SK-N-SH (cell line): ENCODE results near the gene CYP2F1. TPM values are rescaled to one million over a fixed set of nuclear protein-coding genes. Genes with fewer than 3 reads are reported as not detected.

Source experiments
- CTCF ChIA-PET: fragments of 300-600, 350-600 bp; formaldehyde crosslinking; extraction: SDS; loops from one replicate; lab custom pipeline; 2021; lab: Yijun Ruan, JAX
- POLR2A ChIA-PET: fragments of 350-600 bp; sonication (Branson Sonifier 250); formaldehyde crosslinking; extraction: SDS; loops from one replicate; lab custom pipeline; 2020; ENCODE audit warnings: antibody characterized with exemption, inconsistent platforms; lab: Yijun Ruan, JAX
- DNase-seq: peaks from one replicate; pipeline ENCODE4 v3.0.0; 2012
- H2AFZ ChIP-seq: fragments of 200-600 bp; sonication (generic); 2 replicates; pipeline ENCODE4 v1.8.1; 2016; ENCODE audit warnings: antibody characterized with exemption, mild to moderate bottlenecking, low read depth
- H3F3A ChIP-seq: fragments of 200-600 bp; sonication (generic); replicated peaks from 2 replicates; pipeline ENCODE3; 2016; ENCODE audit warnings: antibody characterized with exemption, mild to moderate bottlenecking; ENCODE audit not compliant: insufficient read depth
- H3K27ac ChIP-seq, 2 experiments: fragments of 200-500 bp in 1 of 2; fragments of 200-600 bp in 1 of 2; sonication (Bioruptor generic) in 1 of 2; sonication (generic), shearing (Covaris generic) in 1 of 2; 2 replicates each; pipeline versions ENCODE4 v1.5.1 to v1.6.1; 2014 to 2016; ENCODE audit warnings: low read depth in 2 of 2, inconsistent platforms in 1 of 2, low read length in 1 of 2, mild to moderate bottlenecking in 1 of 2, mixed read lengths in 1 of 2
- H3K27me3 ChIP-seq: fragments of 200-600 bp; sonication (generic), shearing (Covaris generic); 2 replicates; pipeline ENCODE4 v1.6.1; 2016; ENCODE audit warnings: mixed run types; ENCODE audit not compliant: insufficient read depth
- H3K36me3 ChIP-seq, 2 experiments: fragments of 200-500 bp in 1 of 2; fragments of 200-600 bp in 1 of 2; sonication (Bioruptor generic) in 1 of 2; sonication (generic) in 1 of 2; replicated peaks in 1 of 2; 2 replicates each; pipeline versions ENCODE3 to v1.5.1; 2014 to 2016; ENCODE audit warnings: low read length in 1 of 2, mild to moderate bottlenecking in 1 of 2; ENCODE audit not compliant: insufficient read depth in 2 of 2, control insufficient read depth in 1 of 2
- H3K4me1 ChIP-seq, 2 experiments: fragments of 200-500 bp in 1 of 2; fragments of 200-600 bp in 1 of 2; sonication (Bioruptor generic) in 1 of 2; sonication (generic), shearing (Covaris generic) in 1 of 2; 2 replicates each; pipeline versions ENCODE4 v1.5.1 to v1.6.1; 2014 to 2016; ENCODE audit warnings: low read depth in 1 of 2, low read length in 1 of 2, mixed run types in 1 of 2; ENCODE audit not compliant: insufficient read depth in 2 of 2, control insufficient read depth in 1 of 2
- H3K4me2 ChIP-seq: fragments of 200-600 bp; sonication (generic), shearing (Covaris generic); 2 replicates; pipeline ENCODE4 v1.6.1; 2017; ENCODE audit warnings: mixed run types
- H3K4me3 ChIP-seq, 2 experiments: fragments of 200-500 bp in 1 of 2; fragments of 200-600 bp in 1 of 2; sonication (Bioruptor generic) in 1 of 2; sonication (generic), shearing (Covaris generic) in 1 of 2; 2 replicates each; pipeline versions ENCODE4 v1.5.1 to v1.8.1; 2014 to 2016; ENCODE audit warnings: low read depth in 2 of 2, inconsistent platforms in 1 of 2, low read length in 1 of 2, mild to moderate bottlenecking in 1 of 2, mixed read lengths in 1 of 2, moderate library complexity in 1 of 2
- H3K79me2 ChIP-seq: fragments of 200-600 bp; sonication (generic); 2 replicates; pipeline ENCODE4 v1.8.1; 2017; ENCODE audit warnings: mild to moderate bottlenecking; ENCODE audit not compliant: insufficient read depth
- H3K9ac ChIP-seq: fragments of 200-600 bp; sonication (generic); 2 replicates; pipeline ENCODE4 v1.6.1; 2017; ENCODE audit warnings: mixed run types
- H3K9me2 ChIP-seq: fragments of 200-600 bp; sonication (generic); 2 replicates; pipeline ENCODE4 v1.6.1; 2017; ENCODE audit warnings: mixed run types
- H3K9me3 ChIP-seq: fragments of 200-600 bp; sonication (generic); 2 replicates; pipeline ENCODE4 v1.6.1; 2017; ENCODE audit warnings: mixed run types, mild to moderate bottlenecking, moderate library complexity
- H4K20me1 ChIP-seq: fragments of 200-600 bp; sonication (generic); 2 replicates; pipeline ENCODE4 v1.6.1; 2017; ENCODE audit warnings: mild to moderate bottlenecking, mixed run types; ENCODE audit not compliant: insufficient read depth
- CHD2 ChIP-seq: fragments of 150-350 bp; IDR thresholded peaks from 2 replicates; pipeline ENCODE4 v1.6.1; 2018; ENCODE audit warnings: low read length; ENCODE audit not compliant: partially characterized antibody
- JUND ChIP-seq: IDR thresholded peaks from 2 replicates; pipeline ENCODE4 v1.4.0; 2012
- MEF2A ChIP-seq: IDR thresholded peaks from 2 replicates; pipeline ENCODE4 v1.4.0; 2012; ENCODE audit warnings: low read depth, borderline replicate concordance
- RAD21 ChIP-seq: IDR thresholded peaks from 2 replicates; pipeline ENCODE4 v1.6.1; 2012; ENCODE audit warnings: mild to moderate bottlenecking, low read length
- REST ChIP-seq: IDR thresholded peaks from 2 replicates; pipeline ENCODE4 v1.6.1; 2012; ENCODE audit warnings: mild to moderate bottlenecking, low read depth, low read length, moderate library complexity
- RFX5 ChIP-seq: IDR thresholded peaks from 2 replicates; pipeline ENCODE4 v1.6.1; 2012; ENCODE audit warnings: mild to moderate bottlenecking, improper control_type of control experiment, low read length
- SIN3A ChIP-seq: IDR thresholded peaks from 2 replicates; pipeline ENCODE4 v1.6.1; 2012; ENCODE audit warnings: low read depth, mild to moderate bottlenecking, low read length, moderate library complexity, borderline replicate concordance
- SMC3 ChIP-seq: IDR thresholded peaks from 2 replicates; pipeline ENCODE4 v1.6.1; 2012; ENCODE audit warnings: low read depth, low read length, improper control_type of control experiment
- TAF1 ChIP-seq: IDR thresholded peaks from 2 replicates; pipeline ENCODE4 v1.6.1; 2012; ENCODE audit warnings: low read depth, mild to moderate bottlenecking, low read length, moderate library complexity, borderline replicate concordance
- TEAD4 ChIP-seq: IDR thresholded peaks from 2 replicates; pipeline ENCODE4 v1.4.0; 2012; ENCODE audit warnings: mild to moderate bottlenecking, borderline replicate concordance; ENCODE audit not compliant: insufficient read depth
- USF2 ChIP-seq: fragments of 150-350 bp; IDR thresholded peaks from 2 replicates; pipeline ENCODE4 v1.6.1; 2017; ENCODE audit warnings: antibody characterized with exemption, low read length, low read depth, borderline replicate concordance
- YY1 ChIP-seq: IDR thresholded peaks from 2 replicates; pipeline ENCODE4 v1.4.0; 2012; ENCODE audit warnings: low read depth, mild to moderate bottlenecking
- ZBTB33 ChIP-seq: IDR thresholded peaks from 2 replicates; pipeline ENCODE4 v1.4.0; 2012; ENCODE audit warnings: low read depth, borderline replicate concordance
- whole genome bisulfite sequencing: methylation state at CpG from one replicate; pipeline ENCODE4 v1.1.6; 2017; ENCODE audit warnings: low lambda C conversion rate; 5-methylcytosine and 5-hydroxymethylcytosine counted together
- polyA plus RNA-seq, 3 experiments: library from polyadenylated mRNA; depleted of rRNA; stranded (reverse); fragments of >200 nt; gene quantifications; 2 replicates each; pipeline ENCODE4 v1.2.3, GENCODE V29; 2012

The CYP2F1 gene
- polyA plus RNA-seq, 1 of the 3 experiments (the other 2 are of a cell fraction), result not detected

GRCh38 chr19:41156207-41156606 is 42.0 kb downstream of the CYP2F1 start:
- H3K4me2 ChIP-seq, result no peak overlapping the region
- ChIA-PET CTCF (no interaction called here), POLR2A (no interaction called here)
- H3K4me1 ChIP-seq, result no peaks in the 10 kb centered on the region
- TF ChIP-seq ZBTB33 (no peak), RAD21 (no peak), REST (no peak), YY1 (no peak), SIN3A (no peak), MEF2A (no peak), JUND (no peak), TEAD4 (no peak), SMC3 (no peak), RFX5 (no peak), CHD2 (no peak), USF2 (no peak), TAF1 (no peak)
- no peak overlapping the region for H3K9ac ChIP-seq
- H3F3A ChIP-seq, result peaks cover 4% of the 10 kb centered on the region
- H3K27ac ChIP-seq, result no peak overlapping the region
- no peak for DNase-seq
- no peaks in the 10 kb centered on the region for H3K9me3 ChIP-seq
- H2AFZ ChIP-seq, result no peak overlapping the region
- no peaks in the 10 kb centered on the region for H3K9me2 ChIP-seq
- H3K27me3 ChIP-seq, result peaks cover 34% of the 10 kb centered on the region
- H3K36me3 ChIP-seq, result no peaks in the 10 kb centered on the region
- no peak overlapping the region for H3K4me3 ChIP-seq
- WGBS, result 36% methylated on average over 2 of the region's 2 CpGs
- no peaks in the 10 kb centered on the region for H4K20me1 ChIP-seq
- no peaks in the 10 kb centered on the region for H3K79me2 ChIP-seq
